HepG2 (cell line): ENCODE results near the gene HS2ST1. TPM values are rescaled to one million over a fixed set of nuclear protein-coding genes. Genes with fewer than 3 reads are reported as not detected.

Source experiments
- ATAC-seq: fragments of 200-7000 bp; cut with Tn5 transposase; 3 replicates; pipeline ENCODE4 v1.9.1; 2020; ENCODE audit warnings: mild to moderate bottlenecking, moderate library complexity
- BruUV-seq: library from RNA; stranded (reverse); fragments of 400-500 nt; replicated peaks from 2 replicates; lab custom pipeline; 2021; lab: Mats Ljungman, UMichigan
- CTCF ChIA-PET: fragments of 300-600 bp; formaldehyde crosslinking; extraction: SDS; loops from one replicate; lab custom pipeline; 2021; ENCODE audit warnings: low total read pairs, inconsistent platforms, low intra/inter-chr PET ratio; lab: Yijun Ruan, JAX
- POLR2A ChIA-PET: fragments of 350-600 bp; sonication (Branson Sonifier 250); formaldehyde crosslinking; loops from one replicate; lab custom pipeline; 2020; ENCODE audit warnings: antibody characterized with exemption, inconsistent platforms; lab: Yijun Ruan, JAX
- DNase-seq: peaks from one replicate; pipeline ENCODE4 v3.0.0-alpha.2; 2015; ENCODE audit warnings: low spot score
- FAIRE-seq: peaks from 3 replicates; lab custom pipeline; 2011; peaks lifted over from hg19 to GRCh38; lab: Jason Lieb, UNC
- H2AFZ ChIP-seq: one replicate; pipeline ENCODE4 v1.6.1; 2011; ENCODE audit warnings: low read length, inconsistent platforms
- H3K27ac ChIP-seq: fragments of 300-600 bp; 3 replicates; pipeline ENCODE4 v1.8.0; 2011; ENCODE audit warnings: mixed run types, mild to moderate bottlenecking, mixed read lengths, low read length, inconsistent platforms; ENCODE audit not compliant: insufficient read depth; ENCODE audit errors: extremely low read length
- H3K27me3 ChIP-seq, 2 experiments: fragments of 200-600 bp in 1 of 2; 2 replicates in 1 of 2; 3 replicates in 1 of 2; pipeline versions ENCODE4 v1.6.0 to v1.8.0; 2011; ENCODE audit warnings: low read length in 2 of 2, mild to moderate bottlenecking in 2 of 2, moderate library complexity in 2 of 2, inconsistent platforms in 1 of 2; ENCODE audit not compliant: insufficient read depth in 2 of 2, control insufficient read depth in 1 of 2
- H3K36me3 ChIP-seq, 2 experiments: fragments of 200-600 bp in 1 of 2; replicated peaks in 1 of 2; 2 replicates in 1 of 2; 3 replicates in 1 of 2; pipeline versions ENCODE4 v1.5.1 to v1.8.0; 2011; ENCODE audit warnings: low read length in 2 of 2, inconsistent platforms in 1 of 2; ENCODE audit not compliant: insufficient read depth in 2 of 2, control insufficient read depth in 1 of 2
- H3K4me1 ChIP-seq: 2 replicates; pipeline ENCODE4 v1.5.1; 2012; ENCODE audit warnings: low read length, inconsistent platforms; ENCODE audit not compliant: insufficient read depth
- H3K4me2 ChIP-seq: 2 replicates; pipeline ENCODE4 v1.6.0; 2011; ENCODE audit warnings: low read depth, low read length, inconsistent platforms
- H3K4me3 ChIP-seq, 3 experiments: fragments of 200-600 bp in 1 of 3; sonication (generic), shearing (Covaris generic) in 1 of 3; replicated peaks in 1 of 3; 2 replicates each; pipeline ENCODE4 v1.5.1; 2011 to 2016; ENCODE audit warnings: low read length in 3 of 3, inconsistent platforms in 2 of 3, low read depth in 2 of 3, mild to moderate bottlenecking in 2 of 3, control low read depth in 1 of 3, mixed read lengths in 1 of 3; ENCODE audit not compliant: insufficient read depth in 1 of 3
- H3K79me2 ChIP-seq: one replicate; pipeline ENCODE4 v1.6.1; 2011; ENCODE audit warnings: low read length, inconsistent platforms; ENCODE audit not compliant: insufficient read depth
- H3K9ac ChIP-seq: 2 replicates; pipeline ENCODE4 v1.6.0; 2011; ENCODE audit warnings: mild to moderate bottlenecking, low read depth, low read length, inconsistent platforms; ENCODE audit not compliant: insufficient read depth
- H3K9me3 ChIP-seq: 2 replicates; pipeline ENCODE4 v1.5.1; 2012; ENCODE audit warnings: mild to moderate bottlenecking, low read length
- H4K20me1 ChIP-seq: 2 replicates; pipeline ENCODE4 v1.6.0; 2011; ENCODE audit warnings: inconsistent platforms, mild to moderate bottlenecking, low read length, moderate library complexity; ENCODE audit not compliant: insufficient read depth
- ISX ChIP-seq: sonication (generic); formaldehyde crosslinking; conservative IDR thresholded peaks from 2 replicates; pipeline ENCODE4 v1.5.0; 2020; ENCODE audit warnings: missing genetic modification reagents
- MED13 ChIP-seq: sonication (generic); formaldehyde crosslinking; IDR thresholded peaks from 2 replicates; pipeline ENCODE4 v1.5.0; 2020; ENCODE audit warnings: missing genetic modification reagents
- NFE2 ChIP-seq: sonication (generic); formaldehyde crosslinking; IDR thresholded peaks from 2 replicates; pipeline ENCODE4 v1.4.0; 2020; ENCODE audit warnings: missing genetic modification reagents
- NFIC ChIP-seq: IDR thresholded peaks from 2 replicates; pipeline ENCODE4 v1.6.1; 2012; ENCODE audit warnings: mild to moderate bottlenecking, low read length, inconsistent platforms
- ZMYM4 ChIP-seq: sonication (generic); formaldehyde crosslinking; IDR thresholded peaks from 2 replicates; pipeline ENCODE4 v1.8.1; 2023; ENCODE audit warnings: mild to moderate bottlenecking, missing genetic modification reagents
- ZNF138 ChIP-seq: sonication (generic); formaldehyde crosslinking; IDR thresholded peaks from 2 replicates; pipeline ENCODE4 v1.5.0; 2020; ENCODE audit warnings: mild to moderate bottlenecking, low read depth, missing genetic modification reagents
- ZNF501 ChIP-seq: sonication (generic); formaldehyde crosslinking; IDR thresholded peaks from 2 replicates; pipeline ENCODE4 v1.5.1; 2020; ENCODE audit warnings: mild to moderate bottlenecking, moderate library complexity, missing genetic modification reagents
- WGBS: methylation state at CpG from one replicate; pipeline ENCODE4 v1.1.6; 2017; ENCODE audit warnings: low lambda C conversion rate; 5-methylcytosine and 5-hydroxymethylcytosine counted together
- in situ Hi-C: cut with HindIII; loops from 2 replicates; pipeline ENCODE4 v1.10.0; 2017; ENCODE audit warnings: low pct_unique_long_range_greater_than_20kb; ENCODE audit not compliant: extremely low pct_ligation_motif_present
- intact Hi-C: fragments of 100-400 bp; cut with micrococcal nuclease; formaldehyde crosslinking; loops from one replicate; pipeline ENCODE4 v1.10.0; 2022; ENCODE audit not compliant: unreplicated experiment
- polyA plus RNA-seq, 8 experiments: library from polyadenylated mRNA; depleted of rRNA in 3 of 8; stranded (reverse) in 7 of 8; unstranded in 1 of 8; fragments of >200 nt; fragmentation: Illumina TruSeq in 4 of 8; extraction: Trizol in 4 of 8; gene quantifications; 2 replicates each; pipeline versions ENCODE4 v1.2.1 to v1.2.3, GENCODE V29; 2011 to 2016; ENCODE audit warnings: low read depth in 4 of 8, missing spikeins in 1 of 8, mixed read lengths in 1 of 8; ENCODE audit not compliant: insufficient read depth in 1 of 8
- total RNA-seq, 5 experiments: library from RNA; depleted of rRNA; stranded (reverse); fragments of >200 nt; fragmentation: Illumina TruSeq; extraction: Trizol; gene quantifications; 2 replicates each; pipeline ENCODE4 v1.2.3, GENCODE V29; 2016; ENCODE audit warnings: low read depth in 1 of 5
- TF ChIP-seq, protein P1 (sequence below): sonication (generic); formaldehyde crosslinking; IDR thresholded peaks from 2 replicates; pipeline ENCODE4 v1.8.0; 2022; ENCODE audit warnings: mild to moderate bottlenecking, missing genetic modification reagents, moderate library complexity
- TF ChIP-seq, protein P2 (sequence below): sonication (generic); formaldehyde crosslinking; IDR thresholded peaks from 2 replicates; pipeline ENCODE4 v1.4.0; 2020; ENCODE audit warnings: missing genetic modification reagents
- TF ChIP-seq, protein P3 (sequence below): sonication (generic); formaldehyde crosslinking; IDR thresholded peaks from one replicate; pipeline ENCODE4 v1.5.1; 2020; ENCODE audit warnings: mild to moderate bottlenecking, missing genetic modification reagents; ENCODE audit errors: not compliant biosample characterization

HS2ST1 gene
- total and polyA plus RNA-seq, 2 of the 13 experiments (the other 11 are each of a cell fraction or from before 2014, with no cell fraction given), result 22.1 to 58.7 TPM

DNA sequence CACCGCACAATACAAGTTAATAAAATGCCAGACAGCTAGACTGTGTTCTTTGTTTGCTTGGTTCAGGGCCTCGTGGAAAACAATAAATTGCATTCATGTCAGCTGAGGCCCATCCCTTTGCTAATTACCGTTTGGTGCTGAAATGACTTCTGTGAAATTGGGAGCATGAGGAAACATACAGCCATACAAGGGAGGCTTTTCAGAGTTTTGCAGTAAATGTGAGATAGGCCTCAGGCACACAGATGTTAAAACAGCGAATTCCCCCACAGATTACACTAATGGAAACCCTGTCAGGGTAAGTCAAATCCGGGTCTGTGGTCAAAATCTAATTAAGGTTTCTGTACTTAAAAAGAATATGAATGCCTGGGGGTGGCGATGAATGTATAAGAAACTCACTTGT is 240.7 kb downstream of the HS2ST1 start:
- TF ChIP-seq ZNF138 (CRISPR knock-in tag) (no peak), NFE2 (CRISPR knock-in tag) (no peak), ZNF501 (CRISPR knock-in tag) (no peak), MED13 (CRISPR knock-in tag) (no peak), ISX (no peak), NFIC (no peak), ZMYM4 (CRISPR knock-in tag) (no peak)
- TF ChIP-seq, protein P1, sequence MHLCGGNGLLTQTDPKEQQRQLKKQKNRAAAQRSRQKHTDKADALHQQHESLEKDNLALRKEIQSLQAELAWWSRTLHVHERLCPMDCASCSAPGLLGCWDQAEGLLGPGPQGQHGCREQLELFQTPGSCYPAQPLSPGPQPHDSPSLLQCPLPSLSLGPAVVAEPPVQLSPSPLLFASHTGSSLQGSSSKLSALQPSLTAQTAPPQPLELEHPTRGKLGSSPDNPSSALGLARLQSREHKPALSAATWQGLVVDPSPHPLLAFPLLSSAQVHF (CRISPR knock-in tag), result no peak
- TF ChIP-seq, protein P2, sequence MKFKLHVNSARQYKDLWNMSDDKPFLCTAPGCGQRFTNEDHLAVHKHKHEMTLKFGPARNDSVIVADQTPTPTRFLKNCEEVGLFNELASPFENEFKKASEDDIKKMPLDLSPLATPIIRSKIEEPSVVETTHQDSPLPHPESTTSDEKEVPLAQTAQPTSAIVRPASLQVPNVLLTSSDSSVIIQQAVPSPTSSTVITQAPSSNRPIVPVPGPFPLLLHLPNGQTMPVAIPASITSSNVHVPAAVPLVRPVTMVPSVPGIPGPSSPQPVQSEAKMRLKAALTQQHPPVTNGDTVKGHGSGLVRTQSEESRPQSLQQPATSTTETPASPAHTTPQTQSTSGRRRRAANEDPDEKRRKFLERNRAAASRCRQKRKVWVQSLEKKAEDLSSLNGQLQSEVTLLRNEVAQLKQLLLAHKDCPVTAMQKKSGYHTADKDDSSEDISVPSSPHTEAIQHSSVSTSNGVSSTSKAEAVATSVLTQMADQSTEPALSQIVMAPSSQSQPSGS (CRISPR knock-in tag), result no peak
- TF ChIP-seq, protein P3, sequence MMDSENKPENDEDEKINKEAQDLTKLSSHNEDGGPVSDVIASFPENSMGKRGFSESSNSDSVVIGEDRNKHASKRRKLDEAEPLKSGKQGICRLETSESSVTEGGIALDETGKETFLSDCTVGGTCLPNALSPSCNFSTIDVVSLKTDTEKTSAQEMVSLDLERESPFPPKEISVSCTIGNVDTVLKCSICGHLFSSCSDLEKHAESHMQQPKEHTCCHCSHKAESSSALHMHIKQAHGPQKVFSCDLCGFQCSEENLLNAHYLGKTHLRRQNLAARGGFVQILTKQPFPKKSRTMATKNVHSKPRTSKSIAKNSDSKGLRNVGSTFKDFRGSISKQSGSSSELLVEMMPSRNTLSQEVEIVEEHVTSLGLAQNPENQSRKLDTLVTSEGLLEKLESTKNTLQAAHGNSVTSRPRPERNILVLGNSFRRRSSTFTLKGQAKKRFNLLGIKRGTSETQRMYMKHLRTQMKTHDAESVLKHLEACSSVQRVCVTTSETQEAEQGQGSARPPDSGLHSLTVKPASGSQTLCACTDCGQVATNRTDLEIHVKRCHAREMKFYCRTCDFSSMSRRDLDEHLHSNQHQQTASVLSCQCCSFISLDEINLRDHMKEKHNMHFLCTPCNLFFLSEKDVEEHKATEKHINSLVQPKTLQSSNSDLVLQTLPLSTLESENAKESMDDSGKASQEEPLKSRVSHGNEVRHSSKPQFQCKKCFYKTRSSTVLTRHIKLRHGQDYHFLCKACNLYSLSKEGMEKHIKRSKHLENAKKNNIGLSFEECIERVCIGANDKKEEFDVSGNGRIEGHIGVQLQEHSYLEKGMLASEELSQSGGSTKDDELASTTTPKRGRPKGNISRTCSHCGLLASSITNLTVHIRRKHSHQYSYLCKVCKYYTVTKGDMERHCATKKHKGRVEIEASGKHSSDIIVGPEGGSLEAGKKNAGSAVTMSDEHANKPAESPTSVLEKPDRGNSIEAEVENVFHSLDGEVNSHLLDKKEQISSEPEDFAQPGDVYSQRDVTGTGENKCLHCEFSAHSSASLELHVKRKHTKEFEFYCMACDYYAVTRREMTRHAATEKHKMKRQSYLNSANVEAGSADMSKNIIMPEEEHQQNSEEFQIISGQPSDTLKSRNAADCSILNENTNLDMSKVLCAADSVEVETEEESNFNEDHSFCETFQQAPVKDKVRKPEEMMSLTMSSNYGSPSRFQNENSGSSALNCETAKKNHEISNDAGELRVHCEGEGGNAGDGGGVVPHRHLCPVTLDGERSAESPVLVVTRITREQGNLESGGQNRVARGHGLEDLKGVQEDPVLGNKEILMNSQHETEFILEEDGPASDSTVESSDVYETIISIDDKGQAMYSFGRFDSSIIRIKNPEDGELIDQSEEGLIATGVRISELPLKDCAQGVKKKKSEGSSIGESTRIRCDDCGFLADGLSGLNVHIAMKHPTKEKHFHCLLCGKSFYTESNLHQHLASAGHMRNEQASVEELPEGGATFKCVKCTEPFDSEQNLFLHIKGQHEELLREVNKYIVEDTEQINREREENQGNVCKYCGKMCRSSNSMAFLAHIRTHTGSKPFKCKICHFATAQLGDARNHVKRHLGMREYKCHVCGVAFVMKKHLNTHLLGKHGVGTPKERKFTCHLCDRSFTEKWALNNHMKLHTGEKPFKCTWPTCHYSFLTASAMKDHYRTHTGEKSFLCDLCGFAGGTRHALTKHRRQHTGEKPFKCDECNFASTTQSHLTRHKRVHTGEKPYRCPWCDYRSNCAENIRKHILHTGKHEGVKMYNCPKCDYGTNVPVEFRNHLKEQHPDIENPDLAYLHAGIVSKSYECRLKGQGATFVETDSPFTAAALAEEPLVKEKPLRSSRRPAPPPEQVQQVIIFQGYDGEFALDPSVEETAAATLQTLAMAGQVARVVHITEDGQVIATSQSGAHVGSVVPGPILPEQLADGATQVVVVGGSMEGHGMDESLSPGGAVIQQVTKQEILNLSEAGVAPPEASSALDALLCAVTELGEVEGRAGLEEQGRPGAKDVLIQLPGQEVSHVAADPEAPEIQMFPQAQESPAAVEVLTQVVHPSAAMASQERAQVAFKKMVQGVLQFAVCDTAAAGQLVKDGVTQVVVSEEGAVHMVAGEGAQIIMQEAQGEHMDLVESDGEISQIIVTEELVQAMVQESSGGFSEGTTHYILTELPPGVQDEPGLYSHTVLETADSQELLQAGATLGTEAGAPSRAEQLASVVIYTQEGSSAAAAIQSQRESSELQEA, result no peak
- TF ChIP-seq, all 625 proteins: peak for 0
- 18% methylated on average over 6 of the region's 6 CpGs for WGBS
- ATAC-seq (no peak), DNase-seq (no peak), FAIRE-seq (no peak)
- Histone ChIP-seq H3K9me3 (no peaks in the 10 kb centered on the region), H4K20me1 (no peaks in the 10 kb centered on the region), H3K79me2 (no peaks in the 10 kb centered on the region), H3K27ac (no peak overlapping the region), H2AFZ (no peak overlapping the region), H3K9ac (no peak overlapping the region), H3K4me3 (no peak overlapping the region), H3K36me3 (no peaks in the 10 kb centered on the region), H3K4me2 (no peak overlapping the region), H3K4me1 (no peaks in the 10 kb centered on the region), H3K27me3 (peaks cover 3 to 13% of the 10 kb centered on the region in 2 experiments; a peak in 3 of 5 replicates)
- no TSS peak for BruUV-seq
- in situ Hi-C loops (no loop called here), intact Hi-C loops (no loop called here)
- POLR2A ChIA-PET, result no interaction called here
- CTCF ChIA-PET, result no interaction called here
